Lower leg skin (tissue), 4 donors: ENCODE data around the gene AUH. TPM values are rescaled to one million over a fixed set of nuclear protein-coding genes. Genes with fewer than 3 reads are reported as not detected.

Experiments
- DNase-seq, 2 donors: peaks; one replicate each; pipeline ENCODE4 v3.0.0-alpha.2; 2019; ENCODE audit warnings: low spot score in 2 of 2
- H3K4me3 ChIP-seq: fragments of 200-600 bp; sonication (generic); 2 replicates; pipeline ENCODE4 v1.5.1; 2017; ENCODE audit warnings: mild to moderate bottlenecking, low read depth; ENCODE audit not compliant: poor library complexity, severe bottlenecking
- CTCF ChIP-seq, 3 donors: fragments of 450-650 bp; IDR thresholded peaks; one replicate each; pipeline ENCODE4 v1.5.1; 2016; ENCODE audit warnings: antibody characterized with exemption in 3 of 3, mild to moderate bottlenecking in 3 of 3, moderate library complexity in 2 of 3
- POLR2A ChIP-seq, 2 donors: fragments of 450-650 bp; IDR thresholded peaks; one replicate each; pipeline ENCODE4 v1.6.1; 2016 to 2017; ENCODE audit warnings: antibody characterized with exemption in 2 of 2, mild to moderate bottlenecking in 1 of 2, moderate library complexity in 1 of 2
- WGBS, 2 donors: methylation state at CpG; one replicate each; pipeline ENCODE4 v1.1.5; 2018; 5-methylcytosine and 5-hydroxymethylcytosine counted together
- intact Hi-C: fragments of 100-400 bp; cut with DNase I; formaldehyde crosslinking; loops from one replicate; pipeline ENCODE4 v1.15.0; 2023; ENCODE audit warnings: low total_unique reads
- total RNA-seq, 4 donors: library from RNA; depleted of rRNA; stranded (reverse); fragments of >200 nt; gene quantifications; one replicate each; pipeline ENCODE4 v1.1.0, GENCODE V29; 2016

AUH gene
- total RNA-seq, 4 donors from 2014 or later = 30.7 to 54.4 (median 32.4) TPM

GRCh38 chr9:91316093-91316492 is 45.6 kb downstream of the AUH start:
- intact Hi-C loops = no loop called here
- no peak for DNase-seq
- H3K4me3 ChIP-seq = no peak overlapping the region
- TF ChIP-seq CTCF (IDR thresholded peaks at IDR 0.05) (no peak), POLR2A (IDR thresholded peaks at IDR 0.05) (no peak)
- WGBS, 2 donors = 77 to 93% methylated on average over 1 of the region's 1 CpG

GRCh38 chr9:91315191-91315590 is 46.5 kb downstream of the AUH start:
- intact Hi-C loops = no loop called here
- no peak overlapping the region for H3K4me3 ChIP-seq
- WGBS, 2 donors = 81 to 88% methylated on average over 5 of the region's 5 CpGs
- TF ChIP-seq POLR2A (IDR thresholded peaks at IDR 0.05) (no peak), CTCF (IDR thresholded peaks at IDR 0.05) (no peak)
- no peak for DNase-seq

GRCh38 chr9:91312717-91313325 is 48.9 kb downstream of the AUH start:
- no peak overlapping the region for H3K4me3 ChIP-seq
- 45 to 53% methylated on average over 4 of the region's 4 CpGs for WGBS, 2 donors
- peak in 1 of 2 donors; percentile 47 for DNase-seq
- intact Hi-C loops = no loop called here
- no peak for TF ChIP-seq POLR2A (IDR thresholded peaks at IDR 0.05)
- no peak for TF ChIP-seq CTCF (IDR thresholded peaks at IDR 0.05)

- intact Hi-C loops = no loop called here
- TF ChIP-seq CTCF (IDR thresholded peaks at IDR 0.05) (no peak), POLR2A (IDR thresholded peaks at IDR 0.05) (no peak)
- H3K4me3 ChIP-seq = no peak overlapping the region
- no peak for DNase-seq
- 99 to 100% methylated on average over 2 of the region's 2 CpGs for WGBS, 2 donors
Measured at GRCh38 chr9:91310037-91310436, 51.7 kb downstream of the AUH start.

GRCh38 chr9:91308191-91308590 is 53.5 kb downstream of the AUH start:
- TF ChIP-seq CTCF (IDR thresholded peaks at IDR 0.05) (no peak), POLR2A (IDR thresholded peaks at IDR 0.05) (no peak)
- DNase-seq = no peak
- intact Hi-C loops = loop anchor here (10.0 kb wide), 1 partner anchor 57 kb away; the partner anchor contains the start of gene AUH
- no peak overlapping the region for H3K4me3 ChIP-seq
- WGBS, 2 donors = 91 to 93% methylated on average over 2 of the region's 2 CpGs

- H3K4me3 ChIP-seq = no peak overlapping the region
- intact Hi-C loops = loop anchor here (10.0 kb wide), 1 partner anchor 58 kb away; the partner anchor contains the start of gene AUH
Measured at GRCh38 chr9:91307279-91307678, 54.4 kb downstream of the AUH start.

More at GRCh38 chr9:91307279-91307678, 54.4 kb downstream of the AUH start:
- no peak for DNase-seq
- no peak for TF ChIP-seq CTCF (IDR thresholded peaks at IDR 0.05)
- no peak for TF ChIP-seq POLR2A (IDR thresholded peaks at IDR 0.05)
- WGBS, 2 donors = 98% methylated on average over 5 of the region's 5 CpGs
